KG1 (cell line): ENCODE data around the gene BNIP5.
A peak's percentile ranks its signal among the peaks of the same experiment; 100 is the strongest.
"Not testable (repeated sequence)": the region's sequence is repeated elsewhere in the genome, so short reads cannot be mapped to it uniquely, and the experiment has no call there.

Experiments
- DNase-seq: peaks from one replicate; lab custom pipeline; 2025; lab: John Stamatoyannopoulos, UW

The BNIP5 gene

DNA sequence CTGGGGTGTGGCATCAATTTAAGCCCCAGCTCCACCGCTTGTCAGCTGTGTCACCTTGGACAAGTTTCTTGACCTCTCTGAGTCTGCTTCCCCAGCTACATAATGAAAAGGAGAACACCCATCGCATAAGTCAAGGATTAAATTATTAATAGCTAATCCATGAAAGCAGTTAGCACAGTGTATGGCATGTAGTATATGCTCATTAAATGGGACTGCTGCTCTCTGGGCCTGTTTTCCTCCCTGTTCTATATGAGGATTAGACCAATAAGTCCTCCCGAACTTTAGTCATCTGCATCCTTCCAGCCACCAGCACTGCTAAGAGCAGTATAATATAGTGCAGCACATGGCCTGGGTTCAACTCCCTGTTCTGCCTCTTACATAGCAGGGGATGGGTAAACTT, 31.1 kb upstream of the BNIP5 start:
- DNase-seq = no peak

DNA sequence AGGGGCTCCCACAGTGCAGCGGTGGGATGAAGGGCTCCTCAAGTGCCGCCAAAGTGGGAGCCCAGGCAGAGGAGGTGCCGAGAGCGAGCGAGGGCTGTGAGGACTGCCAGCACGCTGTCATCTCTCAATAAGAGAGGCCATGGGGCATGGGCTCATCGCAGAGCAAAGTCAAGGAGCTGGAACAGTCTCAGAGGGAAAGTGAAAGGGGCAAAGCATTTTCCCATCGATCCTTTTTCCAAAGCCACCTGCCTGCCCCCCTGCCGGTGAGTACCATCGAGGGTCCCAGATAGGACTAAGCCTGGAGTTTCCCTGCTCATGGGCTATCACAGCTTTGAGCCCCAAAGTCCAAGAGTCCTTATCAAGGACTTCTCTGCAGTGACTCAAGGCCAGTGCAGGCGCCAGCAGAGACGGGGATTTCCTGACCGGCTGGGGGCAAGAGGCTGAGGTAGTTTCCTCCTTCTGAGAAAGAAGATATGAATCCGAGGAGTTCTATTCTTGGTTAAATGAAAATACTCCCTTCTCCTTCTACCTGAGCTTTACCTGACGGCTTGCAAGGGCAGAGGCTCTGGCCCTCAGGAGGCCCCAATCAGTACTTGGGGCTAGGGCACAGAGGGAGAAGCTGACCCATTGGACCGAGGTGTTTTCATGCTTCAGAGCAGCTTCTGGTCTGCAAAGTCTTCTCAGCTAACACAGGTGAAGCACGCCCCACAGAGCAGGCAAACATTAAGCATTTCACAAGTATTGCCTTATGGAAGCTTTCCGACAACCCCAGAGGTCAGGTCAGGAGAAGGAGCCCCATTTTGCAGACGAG, 28.2 kb upstream of the BNIP5 start:
- DNase-seq = no peak

DNA sequence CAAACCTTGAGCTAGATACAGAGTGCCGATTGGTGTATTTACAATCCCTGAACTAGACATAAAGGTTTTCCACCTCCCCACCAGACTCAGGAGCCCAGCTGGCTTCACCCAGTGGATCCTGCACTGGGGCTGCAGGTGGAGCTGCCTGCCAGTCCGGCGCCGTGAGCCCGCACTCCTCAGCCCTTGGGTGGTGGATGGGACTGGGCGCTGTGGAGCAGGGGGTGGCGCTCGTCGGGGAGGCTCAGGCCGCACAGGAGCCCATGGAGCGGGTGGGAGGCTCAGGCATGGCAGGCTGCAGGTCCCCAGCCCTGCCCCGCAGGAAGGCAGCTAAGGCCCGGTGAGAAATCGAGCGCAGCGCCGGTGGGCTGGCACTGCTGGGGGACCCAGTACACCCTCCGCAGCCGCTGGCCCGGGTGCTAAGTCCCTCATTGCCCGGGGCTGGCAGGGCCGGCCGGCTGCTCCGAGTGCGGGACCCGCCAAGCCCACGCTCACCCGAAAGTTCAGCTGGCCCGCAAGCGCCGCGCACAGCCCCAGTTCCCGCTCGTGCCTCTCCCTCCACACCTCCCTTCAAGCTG, 27.5 kb upstream of the BNIP5 start:
- not testable (repeated sequence) for DNase-seq

DNA sequence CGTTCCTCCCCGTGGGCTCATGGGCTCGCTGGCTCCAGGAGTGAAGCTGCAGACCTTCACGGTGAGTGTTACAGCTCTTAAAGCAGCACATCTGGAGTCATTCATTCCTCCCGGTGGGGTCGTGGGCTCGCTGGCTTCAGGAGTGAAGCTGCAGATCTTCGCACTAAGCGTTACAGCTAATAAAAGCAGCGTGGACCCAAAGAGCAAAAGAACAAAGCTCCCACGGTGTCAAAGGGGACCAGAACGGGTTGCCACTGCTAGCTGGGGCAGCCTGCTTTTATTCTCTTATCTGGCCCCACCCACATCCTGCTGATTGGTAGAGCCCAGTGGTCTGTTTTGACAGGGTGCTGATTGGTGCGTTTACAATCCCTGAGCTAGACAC, 26.7 kb upstream of the BNIP5 start:
- DNase-seq = not testable (repeated sequence)

DNA sequence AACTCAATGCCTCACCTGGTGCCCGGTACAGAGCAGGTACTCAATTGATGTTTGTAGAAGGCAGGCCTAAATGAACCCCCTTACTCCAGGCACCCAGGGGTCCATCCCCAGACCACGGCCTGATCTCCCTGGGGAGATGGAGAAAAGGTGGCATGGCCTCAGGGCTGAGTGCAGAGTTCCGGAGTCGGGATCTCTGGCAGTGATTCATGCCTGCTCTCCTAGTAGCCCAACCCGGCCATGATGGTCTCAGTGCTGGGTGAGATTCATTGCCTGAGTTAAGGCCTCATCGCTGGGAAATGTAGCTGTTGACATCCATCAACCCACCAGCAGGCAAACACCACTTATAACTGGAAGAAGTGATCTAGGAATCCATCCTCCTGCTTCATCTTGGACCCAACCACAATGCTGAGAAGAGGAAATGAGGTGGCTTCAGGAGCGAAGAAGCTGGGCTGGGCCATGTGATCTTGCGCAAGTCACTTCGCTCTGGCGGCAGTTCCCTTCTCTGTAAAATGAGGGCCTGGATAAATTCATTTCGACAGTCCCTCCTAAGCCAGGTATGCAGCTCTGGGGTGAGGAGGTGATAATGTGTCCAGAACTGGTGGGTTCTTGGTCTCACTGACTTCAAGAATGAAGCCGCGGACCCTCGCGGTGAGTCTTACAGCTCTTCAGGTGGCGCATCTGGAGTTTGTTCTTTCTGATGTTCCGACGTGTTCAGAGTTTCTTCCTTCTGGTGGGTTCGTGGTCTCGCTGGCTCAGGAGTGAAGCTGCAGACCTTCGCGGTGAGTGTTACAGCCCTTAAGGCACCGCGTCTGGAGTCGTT, 26.1 kb upstream of the BNIP5 start:
- no peak for DNase-seq

DNA sequence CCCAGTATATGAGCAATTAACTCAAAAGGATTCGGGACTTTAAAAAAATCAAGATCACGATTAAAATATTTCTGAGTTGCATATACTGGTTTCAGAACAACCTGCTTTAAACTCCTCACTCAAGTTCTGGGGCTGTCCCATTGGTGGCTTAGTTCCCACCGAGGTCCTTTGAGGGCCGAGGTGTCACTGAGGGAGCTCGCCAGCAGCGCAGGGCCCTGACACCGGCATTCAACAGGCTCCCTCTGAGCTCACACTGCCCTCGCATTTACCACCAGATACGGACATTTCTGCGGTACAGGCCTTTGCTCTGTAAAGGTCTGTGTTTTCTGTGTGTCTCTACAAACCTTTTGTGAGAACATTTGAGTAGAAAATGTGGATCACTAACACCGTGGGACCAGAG, 24.4 kb upstream of the BNIP5 start:
- no peak for DNase-seq

DNA sequence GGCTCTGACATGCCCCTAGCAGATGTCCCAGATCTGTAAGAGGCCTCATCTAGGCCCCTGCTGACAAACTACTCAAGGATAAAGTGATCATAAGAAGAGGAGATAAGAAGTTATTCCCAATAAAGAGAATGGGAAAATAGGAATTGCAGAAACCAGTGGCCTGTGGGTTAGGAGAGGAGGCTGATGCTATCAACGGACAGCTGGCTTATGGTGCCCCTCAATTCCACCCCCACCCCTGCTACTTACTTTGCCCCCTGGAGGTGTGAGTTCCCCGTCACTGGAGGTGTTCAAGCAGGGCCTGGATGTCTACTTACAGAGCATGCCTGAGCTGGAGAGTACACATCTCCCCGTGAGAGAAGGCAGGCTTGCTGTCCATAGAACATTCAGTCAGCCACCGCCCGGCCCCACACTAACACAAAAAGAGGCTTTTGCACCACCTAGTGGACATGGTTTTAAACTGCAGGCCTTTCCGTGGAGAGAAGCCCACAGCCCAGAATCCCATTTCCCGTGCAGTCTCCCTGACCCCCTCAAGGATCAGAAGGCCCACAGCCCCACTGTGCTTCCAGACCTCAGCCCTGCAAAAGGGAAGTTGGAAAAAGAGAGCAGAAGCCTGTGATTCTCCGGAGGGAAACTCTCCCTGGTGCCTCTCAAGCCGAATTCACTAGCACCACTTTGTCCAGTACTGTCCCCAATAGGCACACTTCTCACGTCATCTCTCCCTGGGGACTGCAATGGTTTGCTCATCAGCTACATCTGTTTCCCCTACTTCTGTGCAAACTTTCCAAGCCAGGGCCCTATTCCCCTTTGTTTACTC, 23.8 kb upstream of the BNIP5 start:
- peak; percentile 66 for DNase-seq

DNA sequence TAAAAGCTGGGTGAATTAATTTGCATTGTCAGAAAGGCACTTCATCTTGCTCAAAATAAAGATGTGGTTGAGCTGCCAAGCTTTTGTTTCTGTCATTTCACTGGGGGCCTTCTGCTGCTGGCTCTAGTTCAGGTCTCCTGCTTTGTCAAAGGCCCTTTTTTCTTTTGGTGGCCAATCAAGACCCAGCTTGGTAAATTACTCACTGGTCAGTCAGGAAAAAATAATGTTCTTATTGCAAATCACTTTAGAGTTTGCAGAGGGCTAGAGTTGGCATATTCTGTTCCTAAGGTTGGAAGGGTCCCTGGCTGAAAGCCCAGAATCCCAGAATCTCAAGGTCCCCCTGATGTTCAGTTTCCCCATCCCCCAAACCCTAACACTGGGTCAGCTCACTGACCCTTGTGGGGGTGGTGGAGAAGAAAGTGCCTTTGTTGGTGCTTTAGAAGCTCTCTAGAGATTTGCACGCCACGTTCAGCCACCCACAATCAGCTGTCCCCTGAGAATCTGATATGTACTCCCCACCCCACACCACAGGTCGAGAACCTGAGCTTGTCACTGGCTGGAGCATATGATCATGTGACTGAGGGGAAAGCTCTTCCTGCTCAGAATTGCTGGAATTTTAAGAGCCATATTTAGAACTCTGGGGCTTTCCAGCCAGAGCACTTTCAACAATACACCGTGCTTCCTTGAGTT, 21.7 kb upstream of the BNIP5 start:
- no peak for DNase-seq

DNA sequence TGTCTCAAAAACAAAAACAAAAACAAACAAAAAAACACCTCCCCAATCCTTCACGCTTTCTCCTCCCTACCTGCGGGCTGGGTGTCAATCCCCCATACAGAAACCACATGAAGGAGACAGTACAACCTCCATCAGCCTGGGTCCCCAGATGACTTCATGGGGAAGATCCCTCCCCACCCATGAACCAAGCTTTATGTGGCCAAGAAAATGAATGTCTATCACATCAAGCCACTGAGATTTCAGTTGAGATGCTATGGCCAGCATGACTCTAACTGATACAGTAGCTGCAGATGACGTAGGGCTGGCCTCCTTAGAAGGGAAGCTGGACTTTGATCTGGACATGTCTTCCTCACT, 21.2 kb upstream of the BNIP5 start:
- no peak for DNase-seq

DNA sequence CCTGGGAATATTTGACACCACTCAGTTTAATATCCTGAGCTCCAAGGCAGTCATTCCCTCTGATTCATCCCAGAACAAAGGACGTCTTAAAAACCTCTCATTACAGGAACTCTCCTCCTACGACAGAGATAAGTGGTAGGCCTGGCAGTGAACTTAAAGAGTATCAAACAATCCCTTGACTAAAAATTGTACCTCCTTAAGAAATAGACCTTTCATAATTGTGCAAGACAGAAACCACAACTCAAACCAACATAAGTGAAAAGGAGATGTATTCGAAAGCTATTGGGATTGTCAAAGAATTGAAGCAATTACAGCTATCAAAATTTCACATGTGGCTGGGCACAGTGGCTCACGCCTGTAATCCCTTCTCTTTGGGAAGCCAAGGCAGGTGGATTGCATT, 19.1 kb upstream of the BNIP5 start:
- no peak for DNase-seq

DNA sequence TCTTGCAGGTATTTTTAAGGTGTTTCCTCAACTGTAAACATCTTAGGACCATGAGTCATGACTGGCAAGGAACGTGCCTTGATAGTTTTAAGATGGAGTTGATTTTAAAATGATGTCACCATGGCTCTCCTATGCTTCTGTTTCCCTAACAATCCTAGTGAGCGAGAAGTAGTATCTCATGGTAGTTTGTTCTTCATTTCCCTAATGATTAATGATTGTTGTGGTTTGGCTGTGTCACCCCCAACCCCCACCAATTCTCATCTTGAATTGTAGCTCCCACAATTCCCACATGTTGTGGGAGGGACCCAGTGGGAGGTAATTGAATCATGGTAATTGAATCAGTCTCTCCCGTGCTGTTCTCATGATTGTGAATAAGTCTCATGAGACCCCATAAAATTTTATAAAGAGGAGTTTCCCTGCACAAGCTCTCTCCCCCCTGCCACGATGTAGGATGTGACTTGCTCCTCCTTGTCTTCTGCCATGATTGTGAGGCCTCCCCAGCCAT, 16.8 kb upstream of the BNIP5 start:
- no peak for DNase-seq

DNA sequence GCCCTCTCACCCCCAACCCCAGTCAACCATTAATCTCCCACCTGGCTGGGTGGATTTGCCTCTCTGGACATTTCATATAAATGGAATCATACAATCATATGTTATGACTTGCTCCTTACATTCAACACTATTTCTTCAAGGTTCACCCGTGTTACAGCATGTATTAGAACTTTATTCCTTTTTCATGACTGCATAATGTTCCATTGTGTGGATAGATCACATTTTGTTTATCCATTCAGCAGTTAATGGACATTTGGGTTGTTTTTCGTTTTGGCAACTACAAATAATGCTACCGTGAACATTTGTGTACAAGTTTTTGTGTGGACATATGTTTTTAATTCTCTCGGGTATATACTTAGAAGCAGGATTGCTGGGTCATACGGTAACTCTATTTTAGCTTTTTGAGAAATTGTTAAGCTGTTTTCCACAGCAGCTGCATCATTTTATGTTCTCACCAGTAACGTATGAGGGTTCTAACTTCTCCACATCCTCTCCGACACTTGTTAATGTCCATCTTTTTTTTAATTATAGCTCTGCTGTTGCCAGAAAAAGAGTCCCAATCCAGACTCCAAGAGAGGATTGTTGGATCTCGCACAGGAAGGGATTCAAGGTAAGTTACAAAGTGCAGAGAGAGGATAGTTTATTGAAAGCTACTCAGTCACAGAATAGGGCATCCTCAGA, 15.9 kb upstream of the BNIP5 start:
- no peak for DNase-seq

DNA sequence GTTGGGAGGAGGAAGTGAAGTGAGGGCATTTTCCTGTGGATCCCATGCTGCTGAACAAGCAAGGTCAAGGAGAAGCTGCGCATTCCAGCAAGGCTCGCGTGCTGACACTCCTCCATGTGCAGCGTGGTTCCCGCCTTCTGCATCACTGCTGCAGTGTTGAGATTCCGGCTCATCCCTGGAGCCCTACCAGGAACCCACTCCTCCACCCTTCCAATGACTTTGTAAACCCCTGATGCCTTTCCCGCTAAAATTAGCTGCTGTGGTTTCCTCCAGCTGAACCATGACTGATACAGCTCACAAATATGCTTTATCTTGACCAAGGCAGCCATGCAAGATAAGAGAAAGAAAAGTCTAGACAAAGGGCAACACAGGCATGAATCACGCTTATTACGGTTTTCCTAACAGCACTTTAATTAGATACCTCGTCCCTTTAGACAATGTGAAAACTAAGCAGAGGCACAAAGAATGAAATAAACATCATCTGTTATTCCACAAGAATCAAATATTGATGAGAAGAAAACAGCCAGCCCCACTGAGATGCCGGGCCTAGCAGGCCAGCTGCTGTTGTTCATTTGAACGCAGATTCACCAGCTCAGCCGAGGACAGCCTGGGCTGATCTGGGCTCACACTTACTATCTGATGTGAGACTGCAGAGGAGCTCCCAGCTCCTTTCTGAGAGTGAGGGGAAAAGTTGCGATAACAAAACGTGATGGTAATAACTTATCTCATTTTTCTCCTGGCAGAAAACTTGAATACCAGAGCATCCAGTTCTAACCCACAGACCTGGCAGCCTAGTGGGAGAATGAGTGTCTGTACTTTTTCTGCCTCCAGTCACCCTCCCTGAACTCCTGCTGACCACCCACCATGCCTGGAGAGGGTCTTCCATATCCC, 14.2 kb upstream of the BNIP5 start:
- DNase-seq = no peak

DNA sequence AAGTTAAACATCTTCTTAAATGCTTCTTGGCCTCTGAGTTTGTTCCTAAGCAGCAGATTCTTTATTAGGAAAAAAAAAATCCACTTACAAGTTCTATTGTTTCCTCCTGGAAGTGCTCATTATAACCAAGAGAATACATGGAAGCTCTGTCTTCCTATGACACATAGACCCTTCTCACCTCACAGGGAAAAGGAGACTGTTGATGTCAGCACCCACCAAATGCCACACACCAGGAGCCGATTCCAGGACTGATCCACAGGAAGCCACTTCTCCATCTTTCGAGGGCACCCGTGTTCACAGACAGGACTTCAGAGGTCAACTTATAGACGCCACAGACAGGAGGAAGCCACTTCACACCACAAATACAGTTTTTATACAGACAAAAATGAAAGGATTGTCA, 13.4 kb upstream of the BNIP5 start:
- DNase-seq = no peak

DNA sequence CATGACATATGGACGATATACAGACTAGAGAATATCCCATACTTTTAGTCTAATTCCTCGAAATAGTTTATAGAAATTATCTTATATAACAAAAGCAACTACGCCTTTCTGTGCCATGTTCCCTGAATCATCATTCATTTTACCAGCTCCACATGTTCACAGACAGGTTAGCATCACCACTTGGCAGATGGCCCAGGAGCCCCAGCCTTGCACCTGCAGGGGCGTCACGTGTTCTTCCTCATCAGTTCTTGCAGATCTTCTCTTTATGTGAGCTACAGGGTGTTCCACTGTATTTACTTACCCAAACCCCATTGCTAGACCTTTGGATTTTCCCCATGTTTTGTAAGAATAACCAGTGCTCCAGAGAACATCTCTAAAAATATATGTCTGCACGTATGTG, 12.6 kb upstream of the BNIP5 start:
- no peak for DNase-seq

DNA sequence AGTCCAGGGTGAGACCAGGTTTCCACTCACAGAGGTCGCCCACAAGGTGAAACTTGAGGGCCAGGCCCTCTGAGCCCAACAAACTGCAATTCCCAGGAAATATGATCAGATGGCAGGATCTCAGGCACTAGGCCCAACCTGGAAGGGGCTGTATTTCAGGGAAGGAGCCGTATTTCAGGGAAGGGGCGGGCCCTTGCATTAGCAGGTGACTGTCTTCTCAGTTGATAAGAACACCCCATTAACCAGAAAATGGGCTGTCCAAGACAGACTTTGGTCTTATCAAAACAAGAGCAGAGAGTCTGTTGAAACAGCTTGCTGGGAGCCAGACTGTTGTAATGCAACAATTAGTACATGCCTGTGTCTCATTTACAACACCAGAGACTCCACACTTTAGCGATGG, 10.9 kb upstream of the BNIP5 start:
- DNase-seq = no peak

DNA sequence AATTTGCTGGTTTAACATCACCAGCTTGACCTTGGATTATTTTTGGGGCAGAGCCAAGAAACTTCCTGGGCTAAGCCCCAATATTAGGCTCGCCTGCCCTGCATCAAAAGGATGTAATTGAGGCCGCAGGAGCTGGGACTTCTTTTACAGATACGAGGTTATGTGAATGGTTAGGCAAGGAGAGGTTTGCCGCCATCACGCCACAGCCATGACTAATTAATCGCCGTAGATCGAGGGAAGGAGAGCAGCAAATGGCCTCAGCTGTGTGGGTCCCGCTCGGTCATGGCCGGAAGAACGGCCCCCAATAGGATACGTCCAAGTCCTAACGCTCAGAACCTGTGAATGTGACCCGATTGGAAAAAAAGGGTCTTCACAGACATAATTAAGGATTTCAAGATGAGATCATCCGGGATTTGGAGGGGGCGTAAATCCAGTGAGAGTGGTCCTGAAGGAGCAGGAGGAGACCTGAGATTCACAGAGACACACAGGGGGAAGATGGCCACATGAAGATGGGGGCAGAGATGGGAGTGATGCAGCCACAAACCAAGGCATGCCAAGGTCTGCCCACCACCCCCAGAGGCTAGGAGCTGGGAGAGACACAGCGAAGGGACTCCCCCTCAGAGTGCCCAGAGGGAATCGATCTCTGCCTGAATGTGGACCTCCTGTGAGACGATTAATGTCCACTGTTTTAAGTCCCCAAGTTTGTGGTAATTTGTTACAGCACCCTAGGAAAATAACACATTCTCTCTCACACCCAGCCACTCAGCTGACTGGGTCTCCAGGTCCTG, 10.0 kb upstream of the BNIP5 start:
- no peak for DNase-seq

DNA sequence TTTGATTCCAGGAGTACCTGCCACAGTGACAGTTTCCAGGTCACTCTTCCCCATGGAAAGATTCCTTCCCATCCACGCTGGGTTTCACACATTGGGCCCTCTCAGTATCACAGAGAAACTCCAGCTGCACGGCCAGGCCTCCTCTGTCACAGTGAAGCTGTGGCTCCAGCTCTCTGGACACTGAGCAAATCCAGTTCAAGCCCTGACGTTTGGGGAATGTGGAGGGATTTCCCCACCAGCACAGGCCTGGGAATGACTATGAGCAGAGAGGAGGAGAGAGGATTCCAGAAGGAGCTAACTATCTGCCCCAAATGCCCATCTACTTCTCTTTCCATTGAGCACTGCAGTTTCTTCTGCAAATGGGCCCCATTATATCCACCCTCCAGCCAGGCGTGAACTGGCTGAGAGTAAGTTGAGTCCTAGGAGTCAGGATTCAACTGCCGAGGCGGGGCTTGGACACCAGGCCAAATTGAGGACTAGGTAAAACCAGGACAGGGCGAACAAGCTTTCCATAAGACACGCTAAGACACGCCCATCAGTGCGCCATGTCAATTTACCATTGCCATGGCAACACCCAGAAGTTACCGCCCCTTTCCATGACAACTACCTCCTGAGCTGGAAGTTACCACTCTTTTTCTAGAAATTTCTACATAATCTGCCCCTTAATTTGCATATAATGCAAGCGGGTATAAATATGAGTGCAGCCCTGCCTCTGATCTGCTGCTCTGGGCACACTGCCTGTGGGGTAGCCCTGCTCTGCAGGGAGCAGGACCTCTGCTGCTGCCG, 9.2 kb upstream of the BNIP5 start:
- DNase-seq = no peak
